GM12892 (cell line): ENCODE data around the gene TOP2B.

Source experiments
- POLR2A ChIP-seq: IDR thresholded peaks from 2 replicates; pipeline ENCODE4 v1.6.1; 2011; ENCODE audit warnings: low read depth, low read length, control low read depth
- POLR2AphosphoS5 ChIP-seq: IDR thresholded peaks from 2 replicates; pipeline ENCODE4 v1.6.1; 2011; ENCODE audit warnings: low read depth, low read length, control low read depth
- TAF1 ChIP-seq: IDR thresholded peaks from 2 replicates; pipeline ENCODE4 v1.6.1; 2011; ENCODE audit warnings: low read depth, mild to moderate bottlenecking, control low read depth, low read length, borderline replicate concordance

DNA sequence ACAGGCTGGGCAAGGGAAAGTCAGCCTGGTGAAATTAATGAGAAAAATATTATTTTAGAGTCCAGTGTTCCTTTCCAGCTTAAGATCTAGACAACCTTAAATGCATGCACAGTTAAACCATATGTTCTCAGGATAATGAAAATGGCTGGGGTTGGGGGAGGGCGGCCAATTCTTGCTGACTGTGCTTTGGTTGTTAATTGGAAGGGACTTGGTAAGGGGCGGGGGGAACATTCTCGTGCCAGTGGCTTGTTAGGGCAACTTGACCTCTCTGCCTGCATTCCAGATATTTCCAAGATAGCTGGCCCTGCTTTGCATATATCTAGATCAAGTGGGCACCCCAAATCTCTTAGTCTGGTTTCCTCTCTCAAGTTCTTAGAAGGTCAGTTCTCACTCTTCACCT is 112.5 kb downstream of the TOP2B start:
- no peak for TF ChIP-seq POLR2A
- no peak for TF ChIP-seq POLR2AphosphoS5
- TF ChIP-seq TAF1 = no peak
